NCI-H524 (cell line): ENCODE measurements around the gene PEG3.

Experiments used
- DNase-seq, 2 experiments: peaks; one replicate each; lab custom pipeline; 2025; lab: John Stamatoyannopoulos, UW

The PEG3 gene

DNA sequence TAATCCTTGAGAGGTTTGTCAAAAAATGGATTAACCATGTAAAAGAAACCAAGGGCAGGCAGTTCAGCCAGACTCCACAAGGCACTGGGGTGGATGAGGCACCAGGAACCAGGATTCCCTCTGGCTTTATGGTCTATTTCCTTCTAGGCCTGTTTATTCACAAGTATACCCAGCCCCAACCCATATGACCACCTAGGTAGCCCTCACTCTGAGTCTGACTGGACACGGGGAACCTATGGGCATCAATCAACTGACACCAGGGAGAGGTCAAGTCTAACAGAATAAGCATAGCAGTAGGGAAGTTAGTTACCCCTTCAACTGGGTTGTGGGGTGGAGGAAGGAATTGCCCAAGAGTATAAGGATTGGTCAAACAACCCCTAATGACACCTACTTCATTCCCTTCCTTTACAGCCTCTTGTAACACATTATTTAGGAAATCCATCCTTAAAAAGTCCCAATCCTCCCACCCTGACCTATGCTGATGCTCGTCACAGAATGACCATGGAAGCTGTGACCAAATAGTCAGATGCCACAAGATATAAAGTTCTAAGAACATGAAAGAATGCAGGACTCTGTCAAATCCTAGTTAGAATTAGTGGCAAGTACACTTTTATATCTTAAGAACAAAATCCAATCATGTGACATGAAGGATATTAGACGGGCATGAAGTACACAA lies 31.7 kb downstream of the PEG3 start:
- DNase-seq: no peak

DNA sequence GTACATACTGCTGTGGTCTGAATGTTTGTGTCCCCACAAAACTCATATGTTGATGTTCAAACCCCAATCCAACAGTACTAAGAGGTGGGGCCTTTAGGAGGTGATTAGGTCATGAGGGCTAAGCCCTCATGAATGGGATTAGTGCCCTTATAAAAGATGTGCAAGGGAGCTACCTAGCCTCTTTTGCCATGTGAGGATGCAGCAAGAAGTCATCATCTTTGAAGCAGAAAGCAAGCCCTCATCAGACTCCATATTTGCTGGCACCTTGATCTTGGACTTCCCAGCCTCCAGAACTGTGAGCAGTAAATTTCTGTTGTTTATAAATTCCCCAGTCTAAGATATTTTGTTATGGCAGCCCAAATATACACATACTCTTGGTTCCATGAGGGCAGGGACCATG lies 33.9 kb downstream of the PEG3 start:
- DNase-seq: no peak
